Stimulated activated naive CD4-positive, alpha-beta T cell treated with Interleukin-2 at 50 U/mL for 16 hours (primary cell): ENCODE measurements around the gene PERP.
"Not testable (repeated sequence)": the region's sequence is repeated elsewhere in the genome, so short reads cannot be mapped to it uniquely, and the experiment has no call there.

Source experiments
- DNase-seq: peaks from one replicate; lab custom pipeline; 2025; lab: John Stamatoyannopoulos, UW

Gene PERP

DNA sequence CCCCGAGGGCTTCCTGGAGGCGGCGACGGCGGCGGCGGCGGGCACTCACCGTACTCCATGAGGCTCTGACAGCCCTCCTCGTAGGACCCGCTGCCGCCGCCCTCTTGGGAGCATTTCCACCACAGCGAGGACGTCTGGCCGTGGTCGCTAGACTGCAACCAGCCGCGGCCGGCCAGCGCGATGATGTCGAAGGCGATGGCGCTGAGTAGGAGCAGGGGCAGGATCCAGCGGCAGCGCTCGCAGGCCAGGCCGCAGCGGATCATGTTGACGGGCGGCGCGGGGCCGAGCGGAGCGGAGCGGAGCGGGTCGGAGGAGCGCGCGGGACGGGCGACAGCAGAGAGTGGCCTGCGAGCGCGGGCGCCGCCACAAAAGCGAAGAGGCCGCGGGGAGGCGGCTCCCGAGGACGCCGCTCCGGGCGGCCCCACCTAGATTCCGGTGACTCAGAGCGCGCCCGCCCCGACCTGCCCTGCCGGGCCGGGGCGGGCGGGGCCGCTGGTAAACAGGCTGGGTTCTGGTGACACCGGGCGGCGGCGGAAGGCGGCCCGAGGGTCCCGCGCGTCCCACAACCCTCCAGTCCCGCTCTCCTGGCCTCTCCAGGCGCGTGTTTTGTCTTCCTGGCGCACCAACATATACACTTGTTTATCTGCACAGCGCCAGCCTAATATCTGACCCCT, at the start of gene PERP:
PERP (minus strand) TSS at position 342 of the 674 bp plus-strand sequence; CDS start at position 263, 79 bp downstream.
- DNase-seq, result peak; percentile 69

DNA sequence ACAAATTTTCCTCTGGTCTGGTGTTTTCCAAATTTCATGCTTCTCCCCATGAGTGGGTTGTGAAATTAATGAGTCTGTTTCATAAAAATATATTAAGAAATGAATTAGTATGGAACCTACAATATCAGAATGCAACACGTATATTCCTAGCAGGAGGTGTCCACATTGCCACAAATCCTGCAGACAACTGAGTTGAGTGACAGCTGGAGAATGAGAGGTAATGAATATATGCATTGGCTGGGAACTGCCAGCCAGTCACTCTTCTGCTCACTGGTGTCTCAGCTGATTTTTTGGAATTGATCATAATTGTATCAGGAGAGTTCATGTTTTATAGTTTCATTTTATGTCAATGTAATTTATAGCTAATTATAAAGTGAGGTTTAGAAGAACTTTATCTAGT, 48.2 kb upstream of the PERP start:
- no peak for DNase-seq

DNA sequence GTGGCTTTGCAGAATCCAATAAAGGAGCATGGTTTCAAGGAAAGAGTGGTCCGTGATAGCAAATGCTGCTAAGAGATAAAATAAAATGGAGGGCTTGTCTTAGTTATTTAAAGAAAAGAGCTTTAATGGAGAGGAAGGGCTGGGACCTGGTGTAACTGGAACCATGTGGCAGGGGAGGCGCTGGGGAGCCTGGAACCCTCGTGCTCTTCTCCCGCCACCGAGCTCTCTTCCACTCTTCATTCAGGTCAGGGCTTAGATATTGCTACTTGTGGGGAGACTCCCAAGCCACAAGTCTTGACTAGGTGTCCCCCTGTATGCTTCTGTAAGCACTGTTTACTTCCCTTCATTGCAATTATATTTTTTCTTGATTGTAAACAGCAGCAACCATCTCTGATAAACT, 39.3 kb upstream of the PERP start:
- no peak for DNase-seq

DNA sequence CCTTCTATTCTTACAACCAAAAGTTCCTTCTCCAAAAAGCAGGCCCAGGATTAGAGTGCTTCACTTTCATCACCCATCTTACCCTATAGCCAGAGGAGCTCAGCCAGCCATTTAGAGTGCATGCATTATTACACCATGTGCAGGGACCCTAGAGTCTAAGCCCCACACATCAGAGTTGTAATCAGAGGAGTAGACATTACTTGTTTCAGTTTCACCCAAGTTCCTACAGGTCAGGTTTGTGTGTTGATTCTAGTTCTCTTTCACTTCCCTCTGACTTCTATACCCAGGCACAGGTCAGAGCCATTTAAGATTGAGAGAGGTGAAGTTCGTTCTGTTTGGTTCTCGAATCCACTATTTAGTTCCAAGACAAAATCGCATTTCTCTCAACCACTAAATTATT, 38.2 kb upstream of the PERP start:
- DNase-seq, result no peak

DNA sequence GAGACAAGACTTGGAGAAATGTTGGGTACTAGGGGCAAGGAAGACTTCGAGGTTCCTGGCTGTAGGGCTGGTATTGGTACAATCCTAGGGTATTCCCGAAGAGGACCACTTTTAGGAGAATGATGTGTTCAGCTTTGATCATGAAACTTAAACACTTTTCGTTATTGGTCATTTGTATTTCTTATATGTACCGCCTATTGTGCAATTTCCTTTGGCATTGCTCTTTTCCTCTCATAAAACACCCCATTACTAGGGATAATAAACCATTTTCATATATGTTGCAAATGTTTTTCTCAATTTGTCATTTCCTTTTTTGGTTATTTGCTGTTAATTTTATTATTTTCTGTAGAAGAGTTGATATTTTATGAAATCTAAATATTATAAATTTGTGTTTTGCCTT, 35.6 kb upstream of the PERP start:
- DNase-seq, result no peak

DNA sequence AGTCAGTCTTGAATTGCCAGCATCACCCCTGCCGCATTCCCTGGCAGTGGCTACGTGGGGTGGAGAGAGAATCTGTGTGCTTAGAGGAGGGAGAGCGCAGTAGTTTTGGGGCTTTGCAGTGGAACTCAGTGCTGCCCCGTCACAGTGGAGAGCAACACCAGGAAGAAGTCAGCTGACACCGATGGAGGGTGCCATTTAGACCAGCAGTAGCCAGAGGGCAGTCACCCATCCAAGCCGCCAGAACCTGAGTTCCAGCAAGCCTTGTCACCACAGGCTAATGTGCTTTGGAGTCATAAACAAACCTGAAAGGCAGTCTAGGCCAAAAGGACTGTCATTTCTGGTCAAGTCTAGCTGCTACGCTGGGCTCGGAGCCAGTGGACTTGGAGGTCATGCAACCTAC, 22.0 kb upstream of the PERP start:
- DNase-seq, result no peak

DNA sequence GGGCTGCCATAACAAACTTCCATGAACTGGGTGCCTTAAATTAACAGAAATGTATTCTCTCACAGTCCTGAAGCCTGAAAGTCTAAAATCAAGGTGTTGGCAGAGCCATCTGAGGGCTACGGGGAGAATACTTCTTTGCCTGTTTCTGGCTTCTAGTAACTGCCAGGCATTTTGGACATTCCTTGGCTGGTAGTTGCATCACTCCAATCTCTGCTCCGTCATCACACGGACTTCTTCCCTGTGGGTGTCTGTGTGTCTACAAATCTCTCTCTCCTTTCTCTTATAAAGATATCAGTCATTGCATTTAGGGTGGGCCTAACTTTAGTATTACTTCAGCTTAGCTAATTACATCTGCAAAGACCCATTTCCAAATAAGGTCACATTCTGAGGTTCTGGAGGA, 20.9 kb upstream of the PERP start:
- DNase-seq, result no peak

DNA sequence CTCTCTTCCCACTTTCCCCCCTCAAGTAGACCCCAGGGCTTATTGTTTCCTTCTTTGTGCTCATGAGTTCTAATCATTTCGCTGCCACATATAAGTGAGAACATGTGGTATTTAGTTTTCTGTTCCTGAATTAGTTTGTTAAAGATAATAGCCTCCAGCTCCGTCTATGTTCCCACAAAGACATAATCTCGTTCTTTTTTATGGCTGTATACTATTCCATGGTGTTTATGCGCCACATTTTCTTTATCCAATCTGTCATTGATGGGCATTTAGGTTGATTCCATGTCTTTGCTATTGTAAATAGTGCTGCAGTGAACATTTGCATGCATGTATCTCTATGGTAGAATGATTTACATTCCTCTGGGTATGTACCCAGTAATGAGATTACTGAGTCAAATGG, 16.9 kb upstream of the PERP start:
- no peak for DNase-seq

DNA sequence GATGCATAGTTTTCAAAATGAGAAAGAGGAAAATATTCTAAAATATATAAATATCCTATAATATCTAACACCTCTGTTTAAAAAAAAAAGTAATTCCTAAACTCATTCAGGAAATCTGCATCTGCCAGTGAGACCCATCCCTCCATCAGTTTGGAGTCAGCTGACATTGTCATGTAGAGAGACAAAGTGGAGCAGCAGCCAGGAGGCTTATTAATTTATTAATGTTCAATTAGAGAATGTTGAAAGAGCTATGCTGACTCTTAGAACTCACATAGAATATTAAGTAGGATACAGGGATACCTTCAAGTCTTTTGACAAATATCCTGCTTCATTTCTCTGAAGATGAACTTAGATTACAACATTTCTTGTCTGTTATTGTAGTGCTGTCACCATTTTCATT, 12.8 kb upstream of the PERP start:
- DNase-seq, result no peak

DNA sequence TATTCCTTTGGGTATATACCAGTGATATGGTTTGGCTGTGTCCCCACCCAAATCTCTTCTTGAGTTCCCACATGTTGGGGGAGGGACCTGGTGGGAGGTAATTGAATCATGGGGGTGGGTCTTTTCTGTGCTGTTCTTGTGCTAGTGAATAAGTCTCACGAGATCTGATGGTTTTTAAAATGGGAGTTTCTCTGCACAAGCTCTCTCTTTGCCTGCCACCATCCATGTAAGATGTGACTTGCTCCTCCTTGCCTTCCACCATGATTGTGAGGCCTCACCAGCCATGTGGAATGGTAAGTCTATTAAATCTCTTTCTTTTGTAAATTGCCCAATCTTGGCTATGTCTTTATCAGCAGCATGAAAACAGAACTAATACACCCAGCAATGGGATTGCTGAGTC, 12.0 kb upstream of the PERP start:
- DNase-seq, result not testable (repeated sequence)

DNA sequence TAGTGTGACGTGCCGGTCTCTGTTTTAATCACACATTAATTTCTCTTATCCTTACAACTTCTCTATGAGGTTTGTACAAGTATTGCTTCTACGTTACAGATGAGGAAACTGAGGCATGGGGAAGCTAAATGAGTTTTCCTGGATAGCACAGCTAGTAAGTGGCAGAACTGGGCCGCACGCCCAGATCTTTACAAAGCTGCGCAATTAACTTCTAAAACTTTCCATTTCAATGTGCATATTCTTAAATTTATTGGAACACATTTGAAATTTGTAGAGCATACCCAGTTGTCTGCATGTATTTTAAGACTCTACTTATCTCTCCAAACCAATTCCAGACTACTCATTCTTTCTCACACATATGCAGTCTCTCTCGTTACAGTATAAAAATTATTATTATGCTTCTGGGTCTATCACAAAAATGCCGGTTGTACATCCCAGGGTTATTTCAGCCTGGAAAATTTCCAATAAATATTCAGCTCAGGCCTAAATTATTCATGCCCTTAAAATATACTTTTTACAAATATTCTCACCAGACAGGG, 10.2 kb upstream of the PERP start:
- DNase-seq, result no peak

DNA sequence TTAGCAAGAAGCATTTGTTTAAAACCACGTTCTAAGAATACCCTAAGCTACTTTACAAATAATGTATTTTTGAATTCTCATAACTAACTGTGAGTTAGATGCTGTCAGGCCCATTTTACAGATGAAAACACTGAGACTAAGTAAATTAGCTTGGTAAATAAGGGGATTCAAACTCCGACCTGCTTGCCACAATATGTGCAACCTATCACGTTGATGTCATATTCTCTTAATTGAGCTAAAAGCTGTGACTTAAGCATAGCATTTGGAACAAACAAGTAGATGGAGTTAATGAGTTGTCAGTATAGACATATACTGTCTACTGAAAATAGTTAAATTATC, 9.4 kb upstream of the PERP start:
- DNase-seq, result no peak

DNA sequence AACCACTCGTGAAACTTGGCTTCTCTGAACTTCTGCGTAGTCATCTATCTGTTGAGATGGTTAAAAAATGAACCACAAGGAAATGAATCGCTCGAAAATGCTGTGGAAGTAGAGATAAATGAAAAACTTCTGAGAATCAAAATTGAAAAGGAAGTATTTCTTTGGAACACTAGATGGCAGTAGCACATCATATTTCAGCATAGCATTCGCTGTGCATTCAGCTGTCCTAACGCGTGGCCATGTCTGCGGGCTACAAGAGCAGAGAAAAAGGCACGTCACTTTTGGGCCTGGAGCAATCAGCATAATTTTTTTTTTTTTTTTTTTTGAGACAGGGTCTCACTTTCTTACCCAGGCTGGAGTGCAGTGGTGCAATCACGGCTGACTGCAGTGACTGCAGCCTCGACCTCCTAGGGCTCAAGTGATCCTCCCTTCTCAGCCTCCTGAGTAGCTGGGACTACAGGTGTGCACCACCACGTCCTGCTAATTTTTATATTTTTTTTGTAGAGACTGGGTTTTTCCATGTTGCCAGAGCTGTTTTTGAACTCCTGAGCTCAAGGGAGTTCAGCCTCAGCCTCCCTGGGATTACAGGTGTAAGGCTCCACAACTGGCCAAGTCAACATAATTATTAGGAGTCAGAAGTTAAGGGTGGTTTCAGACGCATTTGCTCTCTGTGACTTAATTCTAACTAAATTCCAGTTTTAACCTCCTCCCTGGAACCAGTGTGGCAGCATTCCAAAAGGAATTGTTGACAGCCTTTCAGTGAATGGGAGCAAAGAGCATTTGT, 8.8 kb upstream of the PERP start:
- peak; percentile 26 for DNase-seq

DNA sequence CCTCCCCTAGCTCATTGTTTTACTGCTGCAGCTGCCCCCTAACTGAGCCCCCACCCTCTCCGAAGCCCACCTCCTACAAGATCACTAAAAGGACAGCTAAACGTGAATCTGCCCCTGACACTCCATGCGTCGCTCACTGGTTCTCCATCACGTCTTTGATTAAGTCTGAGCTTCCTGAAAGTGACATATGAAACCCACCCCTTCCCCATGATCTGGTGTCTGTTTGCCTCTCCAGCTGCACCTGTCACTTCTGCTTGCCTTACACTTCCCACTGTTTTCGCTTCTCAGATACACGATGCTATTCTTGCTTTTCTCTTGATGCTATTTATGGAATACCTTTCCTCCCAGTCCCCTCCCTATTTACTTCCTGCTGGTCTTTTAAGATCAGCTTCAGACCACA, 8.0 kb upstream of the PERP start:
- no peak for DNase-seq

DNA sequence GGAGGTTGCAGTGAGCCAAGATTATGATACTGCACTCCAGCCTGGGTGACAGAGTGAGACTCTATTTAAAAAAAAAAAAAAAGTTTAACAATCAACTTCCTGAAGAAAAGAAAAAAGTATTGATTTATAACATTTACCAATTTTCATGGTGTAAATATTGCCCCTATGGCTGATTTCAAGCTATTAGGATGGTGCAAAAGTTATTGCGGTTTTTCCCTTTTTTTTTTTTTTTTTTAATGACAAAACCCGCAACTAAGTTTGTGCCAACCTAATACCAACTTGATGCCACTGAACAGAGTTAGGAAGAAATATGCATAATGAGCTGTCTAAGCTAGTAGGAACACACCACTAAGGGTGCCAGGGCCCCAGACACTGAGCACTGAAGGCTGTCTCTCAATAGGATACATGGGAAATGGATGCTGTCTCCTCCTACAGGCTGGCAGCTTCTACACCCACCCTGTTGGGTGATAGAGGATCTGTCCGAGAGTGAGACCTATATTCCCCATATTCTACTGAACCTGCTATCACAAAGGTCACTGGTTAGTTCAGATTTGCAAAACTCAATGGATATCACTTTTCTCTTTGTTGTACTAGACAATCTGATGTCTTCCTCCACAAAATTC, 6.5 kb upstream of the PERP start:
- no peak for DNase-seq

DNA sequence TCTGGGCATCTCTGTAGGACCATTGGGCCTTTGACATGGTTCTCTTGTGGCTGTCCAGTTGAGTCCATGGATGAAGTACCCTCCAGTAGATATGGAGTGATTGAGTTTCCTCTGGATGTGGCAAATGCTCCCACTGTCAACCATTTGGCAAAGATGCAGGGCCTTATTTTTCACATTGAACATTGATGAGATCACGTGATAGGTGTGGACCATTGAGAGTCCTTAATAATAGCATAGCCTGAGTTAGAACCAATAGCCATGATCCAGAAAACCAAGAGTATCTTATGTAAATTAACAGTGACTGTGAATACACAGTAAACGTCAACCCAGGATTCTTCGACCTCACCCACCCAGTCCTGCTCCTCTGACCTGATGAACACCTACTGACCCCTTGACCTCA, 3.0 kb upstream of the PERP start:
- DNase-seq, result no peak

DNA sequence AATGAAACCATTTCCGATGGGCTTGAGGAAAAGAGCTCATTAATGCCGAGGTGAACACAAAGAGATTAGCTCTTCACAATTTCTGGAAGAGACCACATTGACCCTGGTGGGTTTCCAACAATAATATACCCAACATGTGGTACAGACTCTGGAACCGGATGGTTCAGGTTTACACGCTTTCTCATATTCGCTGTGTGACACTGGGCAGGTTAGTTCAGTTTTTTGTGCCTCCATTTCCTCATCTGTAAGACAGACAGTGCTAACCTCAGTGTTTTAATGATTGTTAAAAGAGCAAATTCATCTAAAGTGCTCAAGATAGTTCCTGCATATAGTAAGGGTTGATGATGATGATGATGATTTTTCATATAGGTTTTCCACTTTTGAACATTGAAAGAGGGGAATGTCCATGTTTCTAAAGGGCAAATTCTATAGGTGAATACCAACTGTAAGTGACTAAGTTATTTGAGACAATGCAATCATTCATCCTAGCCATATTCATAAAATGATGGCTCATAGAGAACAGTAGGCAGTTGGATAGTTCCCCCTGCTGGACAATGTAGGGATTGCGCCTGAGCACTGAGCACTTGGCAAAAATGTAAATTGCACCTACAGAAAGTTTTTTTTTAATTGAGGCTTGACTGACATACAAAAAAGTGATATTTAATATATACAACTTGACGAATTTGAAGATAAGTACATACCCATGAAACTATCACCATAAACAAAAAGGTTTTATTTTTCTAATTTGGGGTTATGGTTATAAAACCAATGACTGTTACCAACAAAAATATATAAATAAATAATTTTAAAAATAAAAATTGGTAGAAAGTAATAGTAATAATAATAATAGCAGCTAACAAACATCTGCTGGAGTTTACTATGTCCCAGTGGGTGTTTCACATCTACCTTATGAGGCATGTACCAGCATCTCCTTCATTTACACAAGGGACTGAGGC, 2.1 kb upstream of the PERP start:
- DNase-seq, result peak; percentile 63

DNA sequence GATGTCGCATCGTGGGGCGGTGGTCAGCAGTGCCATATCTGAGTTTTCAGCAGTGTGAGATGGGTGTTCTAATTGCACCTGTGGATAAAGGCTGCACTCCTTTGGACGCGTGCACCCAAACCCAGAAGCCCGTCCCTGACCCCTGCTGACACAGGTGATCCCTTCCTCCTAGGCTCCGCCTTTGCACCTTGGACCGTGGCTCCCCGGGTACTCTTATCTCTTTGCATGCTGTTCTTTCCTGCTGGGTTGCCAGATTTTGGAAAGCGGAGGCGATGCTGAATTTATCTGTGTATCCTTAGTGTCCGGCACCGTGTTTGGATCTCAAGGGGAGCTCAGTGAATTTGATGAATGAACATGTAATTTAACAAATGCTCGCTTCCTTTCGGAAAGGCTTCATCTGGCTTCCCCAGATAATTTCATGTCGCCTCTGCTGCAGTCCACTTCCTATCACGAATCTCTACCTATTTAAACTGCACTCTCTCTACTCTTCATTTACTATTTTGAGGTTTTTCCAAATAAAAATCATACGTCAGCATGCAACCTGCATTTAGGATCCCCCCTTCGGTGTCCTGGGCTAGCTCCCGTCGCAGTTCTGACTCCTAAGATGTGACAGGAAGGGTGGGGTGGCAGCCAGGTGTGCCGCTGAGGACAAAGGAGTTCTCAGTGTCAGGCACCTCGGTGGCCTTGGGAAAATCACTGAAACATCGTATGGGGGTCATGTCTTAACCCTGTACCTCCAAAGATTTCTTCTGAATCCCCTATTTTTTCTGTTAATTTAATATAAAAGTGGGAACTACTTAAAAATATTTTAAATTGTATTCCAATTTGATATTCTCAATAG, 753 bp upstream of the PERP start:
- DNase-seq, result no peak

DNA sequence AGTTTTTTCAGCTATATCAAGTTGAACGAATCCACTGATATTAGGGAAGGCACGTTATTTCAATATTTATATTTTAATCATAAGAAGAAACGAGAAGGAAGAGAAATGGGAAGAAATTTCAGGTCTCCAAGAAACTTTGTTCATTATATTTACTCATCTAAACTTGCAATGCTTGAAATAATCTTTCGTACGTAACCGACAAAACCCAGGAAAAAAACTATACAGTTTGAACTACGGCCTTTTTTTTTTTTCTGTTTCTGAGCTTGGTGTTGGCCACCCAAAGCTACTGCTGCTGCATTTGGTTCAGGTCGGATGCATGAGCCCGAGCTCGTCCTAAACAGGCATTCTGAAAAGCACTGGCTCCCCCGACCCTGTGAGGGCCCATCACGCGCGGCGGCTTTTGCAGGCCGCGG, 548 bp downstream of the PERP start:
- DNase-seq, result no peak

DNA sequence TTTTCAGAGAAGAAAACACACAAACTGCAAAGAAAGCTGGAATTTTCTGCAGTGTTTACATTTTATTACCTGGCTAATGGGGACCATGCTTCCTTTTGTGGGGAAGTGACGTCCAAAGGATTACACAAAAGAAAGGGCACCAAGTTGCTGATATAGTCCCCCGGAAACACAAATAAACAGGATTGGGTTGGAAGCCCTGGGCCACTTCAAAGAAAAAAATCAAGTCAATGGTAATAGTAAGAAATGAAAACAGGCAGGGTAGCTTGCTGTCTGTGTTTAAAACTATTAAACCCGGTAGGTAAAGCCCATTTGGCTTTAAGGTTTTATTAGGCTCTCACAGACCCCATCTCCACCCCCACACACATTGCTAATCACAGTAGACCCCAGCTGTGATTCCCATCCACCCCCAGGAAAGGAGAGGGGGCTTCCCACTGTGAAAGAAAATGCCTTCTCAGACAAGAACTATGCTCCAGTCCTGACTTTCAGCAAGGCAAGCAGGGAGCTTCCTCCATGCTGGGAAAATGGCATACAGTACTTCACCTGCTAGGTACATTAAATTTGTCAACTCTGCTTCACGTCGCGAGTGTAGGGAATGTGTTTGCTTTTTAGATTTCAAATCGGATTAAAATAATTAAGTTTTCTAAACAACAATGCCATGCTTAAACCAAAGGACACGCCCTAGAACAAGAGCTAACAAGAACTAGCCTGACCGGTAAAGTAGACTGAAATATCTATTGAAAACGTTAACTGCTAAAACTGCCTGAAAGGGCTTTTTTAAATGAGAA, 1.1 kb downstream of the PERP start:
- DNase-seq, result no peak
